ENCODE results near the gene ALG9.

GRCh38 chr11:111870113-111870512 lies 1.3 kb downstream of the ALG9 start:
- no peak for TF ChIP-seq CTCF (IDR thresholded peaks at IDR 0.05)
- TF ChIP-seq POLR2A (IDR thresholded peaks at IDR 0.05): no peak

Measured in ovary (tissue), 3 donors.